G401 (cell line): ENCODE results near the gene ASIP. TPM values are rescaled to one million over a fixed set of nuclear protein-coding genes. Genes with fewer than 3 reads are reported as not detected.

Source experiments
- DNase-seq: peaks from one replicate; pipeline ENCODE4 v3.0.0-alpha.2; 2015; ENCODE audit warnings: low spot score
- in situ Hi-C: cut with HindIII; loops from 2 replicates; pipeline ENCODE4 v1.10.0; 2016; ENCODE audit warnings: low sequenced_read_pairs, mixed read lengths
- total RNA-seq: library from RNA; depleted of rRNA; stranded (reverse); fragments of >200 nt; shearing (Covaris generic); gene quantifications from 2 replicates; pipeline ENCODE4 v1.2.3, GENCODE V29; 2014; rRNA removed

The ASIP gene
- total RNA-seq, 1 experiment from 2014 or later: not detected

DNA sequence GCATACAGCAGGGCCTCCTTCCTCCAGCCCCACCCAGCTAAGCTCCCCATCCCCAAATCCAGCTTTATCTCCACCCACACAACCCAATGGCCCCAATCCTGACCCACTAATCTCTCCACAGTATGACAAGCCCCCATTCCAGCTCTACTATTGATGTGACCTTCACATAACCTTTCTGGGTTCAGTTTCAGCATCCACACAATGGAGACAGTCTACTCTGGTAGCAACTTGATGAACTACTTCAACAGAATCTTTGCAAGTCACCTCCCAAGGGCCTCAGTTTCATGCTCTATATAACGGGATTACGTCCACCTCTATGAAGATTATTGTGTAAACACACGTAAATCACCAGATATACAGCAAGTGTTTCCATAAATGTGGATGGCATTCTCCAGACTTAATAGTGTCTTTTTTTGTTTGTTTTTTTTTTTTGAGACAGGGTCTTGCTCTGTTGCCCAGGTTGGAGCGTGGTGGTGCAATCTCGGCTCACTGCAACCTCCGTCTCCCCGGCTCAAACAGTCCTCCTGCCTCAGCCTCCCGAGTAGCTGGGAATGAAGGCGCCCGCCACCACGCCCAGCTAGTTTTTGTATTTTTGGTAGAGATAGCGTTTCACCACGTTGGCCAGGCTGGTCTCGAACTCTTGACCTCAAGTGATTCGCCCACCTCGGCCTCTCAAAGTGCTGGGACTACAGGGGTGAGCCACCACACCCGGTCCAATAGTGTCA lies 60.5 kb downstream of the ASIP start:
- no peak for DNase-seq
- in situ Hi-C loops: no loop called here

DNA sequence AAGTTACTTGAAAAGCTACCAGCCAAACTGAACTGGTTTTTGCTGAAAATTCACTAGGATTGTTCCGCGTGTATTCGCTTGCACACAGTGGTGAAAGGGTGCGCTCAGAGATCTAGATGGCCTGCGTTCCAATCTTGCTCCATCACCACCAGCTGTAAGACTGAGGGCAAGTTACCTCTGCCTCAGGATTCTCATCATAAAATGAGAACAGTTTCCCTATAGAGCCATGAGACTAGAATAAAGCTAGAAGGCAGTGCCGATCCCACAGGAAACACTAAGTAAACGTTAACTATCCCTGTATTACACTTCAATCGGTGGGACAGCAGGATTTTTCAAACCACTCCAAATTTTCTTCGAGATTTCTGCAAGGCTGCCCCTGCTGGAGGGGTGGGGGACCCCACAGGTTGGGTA lies 61.1 kb downstream of the ASIP start:
- in situ Hi-C loops: no loop called here

DNA sequence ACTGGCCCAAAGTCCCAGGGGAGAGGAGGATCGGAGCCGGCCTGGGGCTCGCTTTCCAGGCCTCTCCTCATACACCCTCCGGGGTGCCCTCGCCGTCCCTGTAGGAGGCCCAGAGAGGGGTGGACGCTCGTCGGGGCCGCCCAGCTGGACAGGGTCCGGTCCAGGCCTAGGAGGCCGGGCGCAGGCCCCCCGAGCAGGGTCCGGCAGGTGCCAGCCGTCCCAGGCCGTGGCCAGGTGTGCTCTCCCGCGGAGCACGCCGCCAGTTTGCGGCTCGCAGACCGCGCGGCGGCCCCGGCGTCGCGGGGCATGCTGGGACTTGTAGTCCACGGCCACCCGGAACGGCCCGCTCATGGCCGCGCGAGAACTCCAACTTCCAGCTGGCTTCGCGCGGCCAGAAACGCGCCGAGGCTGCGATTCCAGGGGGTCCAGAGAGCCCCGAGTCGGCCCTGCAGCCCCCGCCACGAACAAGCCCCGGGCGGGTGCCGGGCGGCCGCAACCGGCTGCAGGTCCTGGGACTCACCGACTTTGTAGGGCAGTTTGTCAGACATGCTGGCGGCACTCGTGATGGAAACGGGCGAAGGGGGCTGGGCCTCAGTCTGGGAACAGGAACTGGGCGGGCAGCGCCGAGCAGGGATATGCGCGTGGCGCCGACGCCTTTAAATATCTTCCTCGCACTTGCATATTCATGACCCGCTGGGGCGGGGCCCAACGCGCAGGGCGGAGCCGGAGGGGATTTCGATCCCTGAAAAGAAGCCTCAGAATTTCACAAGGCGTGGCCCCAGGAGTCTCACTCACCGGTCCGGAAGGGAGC lies 61.7 kb downstream of the ASIP start, which contains the start of gene AHCY:
TSS of gene AHCY (minus strand) at position 633 of the 811 bp plus-strand sequence. CDS start at position 548, 85 bp downstream.
- in situ Hi-C loops: no loop called here
- DNase-seq: peak; percentile 96

More for the DNA sequence above, 61.1 kb downstream of the ASIP start:
- no peak for DNase-seq

DNA sequence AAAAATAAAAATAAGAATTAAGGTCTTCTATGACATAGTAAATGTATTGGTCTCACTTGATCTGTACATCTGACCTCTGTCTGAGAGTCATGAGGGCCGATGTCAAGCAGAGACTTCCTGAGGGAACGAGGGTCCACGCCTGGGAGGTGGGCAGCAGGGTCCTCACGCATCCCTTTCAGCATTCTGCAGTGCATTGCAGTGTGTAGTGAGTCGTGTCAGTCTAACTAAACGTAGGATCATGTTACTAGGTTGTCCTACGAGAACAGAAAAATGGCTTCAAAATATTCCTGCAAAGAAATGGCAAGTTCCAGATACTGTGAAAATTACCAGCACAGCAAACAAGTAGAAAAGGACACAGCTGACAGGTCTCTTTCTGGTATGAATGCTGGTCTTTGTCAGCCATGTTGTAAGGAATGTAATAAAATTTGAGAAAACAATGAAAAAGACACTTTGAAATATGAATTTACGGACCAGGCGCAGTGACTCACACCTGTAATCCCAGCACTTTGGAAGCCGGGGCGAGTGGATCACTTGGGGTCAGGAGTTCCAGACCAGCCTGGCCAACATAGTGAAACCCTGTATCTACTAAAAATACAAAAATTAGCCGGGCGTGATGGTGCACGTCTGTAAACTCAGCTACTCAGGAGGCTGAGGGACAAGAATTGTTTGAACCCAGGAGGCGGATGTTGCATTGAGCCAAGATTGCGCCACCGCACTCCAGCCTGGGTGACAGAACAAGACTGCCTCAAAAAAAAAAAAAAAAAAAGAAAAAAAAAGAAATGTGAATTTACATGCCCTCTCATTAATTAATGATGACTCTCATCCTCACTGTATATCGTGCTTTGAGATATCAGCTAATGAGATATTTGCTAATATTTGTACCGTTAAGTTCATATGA lies 64.4 kb downstream of the ASIP start:
- in situ Hi-C loops: no loop called here
- DNase-seq: no peak

DNA sequence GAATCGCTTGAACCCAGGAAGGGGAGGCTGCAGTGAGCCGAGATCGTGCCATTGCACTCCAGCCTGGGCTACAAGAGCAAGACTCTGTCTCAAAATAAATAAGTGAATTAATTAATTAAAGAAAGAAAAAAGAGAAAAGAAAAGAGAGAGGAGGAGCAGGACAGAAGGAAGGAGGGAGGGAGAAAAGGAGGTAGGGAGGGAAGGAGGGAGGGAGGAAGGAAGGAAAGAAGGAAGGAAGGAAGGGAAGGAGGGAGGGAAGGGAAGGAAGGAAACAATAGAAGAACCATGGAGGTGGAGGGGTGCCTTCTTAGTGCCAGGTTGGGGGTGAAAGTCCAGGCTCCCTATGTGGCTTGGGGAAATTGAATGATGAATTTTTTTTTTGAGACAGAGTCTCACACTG lies 68.5 kb downstream of the ASIP start:
- in situ Hi-C loops: no loop called here
- DNase-seq: no peak

DNA sequence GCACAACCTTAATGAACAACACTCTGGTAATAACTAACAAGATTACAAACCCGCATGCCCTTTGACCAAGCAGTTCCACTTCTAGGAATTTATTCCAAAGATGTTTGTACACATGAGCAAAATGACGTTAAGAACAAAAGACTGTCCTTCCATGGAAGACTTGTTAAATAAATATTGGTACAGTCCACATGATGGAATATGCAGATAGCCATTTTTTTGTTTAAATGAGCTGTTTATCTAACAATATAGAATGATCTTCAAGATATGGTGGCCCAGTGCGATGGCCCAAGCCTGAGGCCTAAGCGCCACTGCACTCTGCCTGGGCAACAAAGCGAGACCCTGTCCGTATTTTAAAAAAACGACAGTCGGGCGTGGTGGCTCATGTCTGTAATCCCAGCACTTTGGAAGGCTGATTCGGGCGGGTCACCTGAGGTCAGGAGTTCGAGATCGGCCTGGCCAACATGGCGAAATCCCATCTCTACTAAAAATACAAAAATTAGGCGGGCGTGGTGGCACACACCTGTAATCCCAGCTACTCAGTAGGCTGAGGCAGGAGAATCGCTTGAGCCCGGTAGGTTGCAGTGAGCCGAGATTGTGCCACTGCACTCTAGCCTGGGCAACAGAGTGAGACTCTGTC lies 69.4 kb downstream of the ASIP start:
- in situ Hi-C loops: no loop called here
- no peak for DNase-seq

DNA sequence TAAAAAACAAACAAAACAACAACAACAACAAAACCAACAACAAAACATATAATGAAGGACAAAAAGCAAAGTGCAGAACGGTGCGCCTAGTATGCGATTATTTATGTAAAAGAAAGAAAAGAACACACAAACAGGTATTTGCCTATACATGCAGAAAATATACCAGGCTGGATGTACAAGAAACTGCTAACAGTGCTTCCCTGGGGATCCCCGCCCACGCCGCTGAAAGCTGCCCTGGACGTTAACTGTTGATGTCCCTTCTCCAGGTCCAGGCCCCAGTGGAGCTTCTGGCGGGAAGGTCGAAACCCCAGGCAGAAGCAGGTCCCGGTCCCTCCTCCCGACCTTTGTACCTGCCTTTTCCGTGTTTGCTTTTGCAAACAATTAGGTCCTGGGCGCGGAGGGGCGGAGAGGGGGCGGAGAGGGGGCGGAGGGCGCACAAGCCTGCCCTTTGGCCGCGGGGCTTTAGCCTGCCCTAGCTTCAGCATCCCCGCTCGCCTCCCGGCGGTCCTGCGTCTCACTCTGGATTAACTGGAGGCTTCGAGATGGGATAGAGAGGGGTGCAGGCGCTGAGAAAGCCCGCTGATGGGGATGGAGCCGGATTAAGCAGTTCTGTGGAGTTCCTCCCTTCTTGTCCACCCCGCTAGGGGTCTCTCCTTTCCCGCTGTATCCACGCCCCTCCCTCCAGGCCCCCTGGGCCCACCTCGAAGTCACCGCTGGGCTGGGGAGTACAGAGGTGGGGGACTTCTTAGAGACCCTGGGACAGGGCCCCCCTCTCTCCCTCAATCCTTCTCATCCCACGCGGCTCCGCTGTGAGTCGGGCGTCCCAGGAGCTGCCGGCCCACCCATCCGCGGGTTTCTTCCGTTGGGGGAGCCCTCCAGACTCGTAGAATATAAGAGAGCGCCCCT lies 70.1 kb downstream of the ASIP start:
- peak; percentile 16 for DNase-seq
- in situ Hi-C loops: no loop called here

DNA sequence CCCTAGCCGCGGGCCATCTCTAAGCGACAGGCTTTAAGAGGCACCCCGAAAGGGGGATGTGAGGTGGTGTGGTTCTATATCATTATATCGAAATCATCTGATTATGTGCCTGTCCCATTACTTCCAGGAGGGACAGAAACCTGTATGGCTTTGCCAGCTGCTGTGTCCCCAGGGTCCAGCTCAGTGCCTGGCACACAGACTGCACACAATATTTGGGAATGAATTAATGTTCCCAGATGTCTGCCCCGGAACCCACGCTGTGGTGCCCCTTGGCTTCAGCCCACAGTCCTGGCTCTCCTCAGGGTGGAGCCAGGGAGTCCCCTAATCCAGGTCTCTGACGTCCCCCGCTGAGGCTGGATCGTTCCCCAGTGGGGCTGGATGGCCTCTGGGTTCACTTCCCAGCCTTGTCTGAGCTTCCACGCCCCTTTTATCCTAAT lies 70.8 kb downstream of the ASIP start:
- in situ Hi-C loops: no loop called here
- DNase-seq: no peak

DNA sequence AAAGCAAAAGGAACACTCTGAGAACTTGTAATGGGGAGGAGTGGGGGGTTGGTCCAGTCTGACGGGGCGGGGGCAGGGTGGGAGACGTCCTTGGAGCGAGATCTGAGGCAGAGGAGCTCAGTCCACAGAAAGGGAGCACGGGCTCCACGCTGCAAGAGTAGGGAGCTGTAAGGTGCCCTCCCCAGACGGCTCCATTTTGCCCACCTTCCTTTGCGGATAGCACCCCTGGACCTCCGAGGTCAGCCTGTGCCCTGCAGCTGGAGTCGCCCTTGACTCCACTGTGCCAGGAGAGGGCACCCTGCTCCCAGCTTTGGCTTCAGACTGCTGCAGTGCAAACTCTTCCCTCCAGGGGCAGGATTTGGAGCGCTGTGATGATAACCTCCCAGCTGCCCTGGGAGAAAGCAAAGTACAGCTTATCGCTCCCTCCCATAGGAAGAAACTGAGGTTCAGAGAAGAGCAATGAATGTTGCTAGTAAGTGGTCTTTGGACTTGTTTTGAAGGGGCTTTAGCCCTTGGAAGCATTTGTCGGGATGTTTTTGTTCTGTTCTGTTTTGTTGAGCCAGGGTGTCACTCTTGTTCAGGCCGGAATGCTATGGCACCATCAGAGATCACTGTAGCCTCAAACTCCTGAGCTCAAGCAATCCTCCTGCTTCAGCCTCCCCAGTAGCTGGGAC lies 71.5 kb downstream of the ASIP start:
- in situ Hi-C loops: no loop called here
- DNase-seq: peak; percentile 79

DNA sequence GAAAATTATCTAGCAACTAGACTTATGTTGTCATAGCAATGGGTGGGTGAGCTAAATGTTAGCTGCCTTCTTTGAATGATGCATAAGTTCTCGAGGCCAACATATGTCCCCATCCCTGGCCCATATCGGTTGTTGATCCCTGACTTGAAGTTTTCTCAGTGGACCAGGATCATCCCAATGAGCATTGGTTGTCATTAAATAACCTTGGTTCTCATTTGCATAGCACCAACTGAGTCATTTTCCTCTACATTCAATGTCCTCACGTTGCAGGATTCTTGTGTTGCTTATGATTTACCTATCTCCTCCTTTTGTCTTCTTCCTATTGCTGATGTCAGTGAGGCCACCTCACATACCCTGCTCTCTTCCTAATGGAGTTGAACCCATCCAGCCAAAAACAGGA lies 74.0 kb downstream of the ASIP start:
- in situ Hi-C loops: no loop called here

DNA sequence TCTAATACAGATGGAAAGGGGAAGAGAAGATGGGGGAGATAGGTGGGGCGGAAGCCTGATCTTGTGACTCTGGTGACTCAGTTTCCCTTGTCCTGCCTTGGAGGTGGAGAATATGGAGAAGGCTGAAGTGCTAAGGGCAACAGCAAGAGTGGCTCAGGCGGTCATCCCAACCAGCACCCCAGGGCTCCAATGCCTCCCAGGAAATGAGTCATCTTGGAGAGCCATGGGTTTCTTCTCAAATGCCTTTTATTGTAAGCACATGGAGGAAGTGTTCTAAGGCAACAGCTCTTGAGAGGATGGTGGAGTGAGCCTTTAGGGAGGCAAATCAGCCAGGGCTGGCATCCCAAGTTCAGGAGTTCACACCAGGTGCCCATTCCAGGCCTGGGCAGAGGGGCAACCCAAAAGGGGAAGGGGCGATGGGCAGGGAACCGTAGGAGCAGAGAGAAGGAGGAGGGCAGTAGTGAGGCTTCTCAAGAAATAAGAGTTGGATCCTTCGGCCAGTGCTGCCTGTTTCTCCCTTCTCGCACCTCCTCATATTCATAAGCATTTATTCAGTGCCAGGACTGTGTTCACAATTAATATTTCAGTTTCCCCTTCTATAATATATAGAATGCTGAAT lies 75.1 kb downstream of the ASIP start:
- in situ Hi-C loops: no loop called here
- no peak for DNase-seq

More for the DNA sequence above, 74.0 kb downstream of the ASIP start:
- DNase-seq: no peak

Other genes with a start within 250 kb of the ASIP start
- gene RALY, start 247.5 kb upstream of the ASIP start, total RNA-seq: 195 and 218 TPM in 2 replicates
- gene EIF2S2, start 129.2 kb upstream of the ASIP start, total RNA-seq: 158 and 221 TPM in 2 replicates
- gene AHCY, start 61.9 kb downstream of the ASIP start, total RNA-seq: 302 and 320 TPM in 2 replicates
- 33.2 and 34.8 TPM in 2 replicates for gene ITCH, start 121.8 kb downstream of the ASIP start, total RNA-seq